Colonic mucosa (tissue), 4 donors: ENCODE results near the gene SLC13A5. TPM values are rescaled to one million over a fixed set of nuclear protein-coding genes. Genes with fewer than 3 reads are reported as not detected.

Source experiments
- DNase-seq: peaks from one replicate; pipeline ENCODE4 v3.0.0-alpha.2; 2020
- H3K27ac ChIP-seq: fragments of 200-600 bp; one replicate; pipeline ENCODE4 v1.8.0; 2021
- H3K27me3 ChIP-seq: fragments of 200-600 bp; one replicate; pipeline ENCODE4 v1.8.0; 2021
- H3K36me3 ChIP-seq: fragments of 200-600 bp; one replicate; pipeline ENCODE4 v1.8.0; 2021
- H3K4me1 ChIP-seq: fragments of 200-600 bp; one replicate; pipeline ENCODE4 v1.8.0; 2021; ENCODE audit warnings: mild to moderate bottlenecking
- H3K4me3 ChIP-seq: fragments of 200-600 bp; one replicate; pipeline ENCODE4 v1.8.0; 2021
- H3K9ac ChIP-seq, 2 donors: one replicate each; pipeline ENCODE4 v1.7.0; 2013; ENCODE audit warnings: control low read depth in 2 of 2, low read depth in 2 of 2, low read length in 2 of 2
- H3K9me3 ChIP-seq: fragments of 200-600 bp; one replicate; pipeline ENCODE4 v1.8.0; 2021
- intact Hi-C: fragments of 100-400 bp; cut with DNase I; formaldehyde crosslinking; loops from one replicate; pipeline ENCODE4 v1.14.1; 2022
- total RNA-seq, 2 donors: library from RNA; stranded (reverse); fragmentation: NEBNext Ultra II Directional in 1 of 2; extraction: Animal tissue kit (Norgen Biotek cat#: 25700) in 1 of 2; gene quantifications; one replicate each; pipeline ENCODE4 v1.2.1, GENCODE V29; 2021
- TF ChIP-seq, protein P1 (sequence below): fragments of 200-600 bp; IDR thresholded peaks from one replicate; pipeline ENCODE4 v1.8.0; 2022; ENCODE audit warnings: antibody characterized with exemption, mild to moderate bottlenecking
- donor health status: healthy.
- donor health status: DM: no; HTN: no; CAD: no.
- donor health status: DM: no; HTN: no; CAD: no.

The SLC13A5 gene
- total RNA-seq, 2 donors from 2014 or later = 0.62 TPM; not detected in 1

DNA sequence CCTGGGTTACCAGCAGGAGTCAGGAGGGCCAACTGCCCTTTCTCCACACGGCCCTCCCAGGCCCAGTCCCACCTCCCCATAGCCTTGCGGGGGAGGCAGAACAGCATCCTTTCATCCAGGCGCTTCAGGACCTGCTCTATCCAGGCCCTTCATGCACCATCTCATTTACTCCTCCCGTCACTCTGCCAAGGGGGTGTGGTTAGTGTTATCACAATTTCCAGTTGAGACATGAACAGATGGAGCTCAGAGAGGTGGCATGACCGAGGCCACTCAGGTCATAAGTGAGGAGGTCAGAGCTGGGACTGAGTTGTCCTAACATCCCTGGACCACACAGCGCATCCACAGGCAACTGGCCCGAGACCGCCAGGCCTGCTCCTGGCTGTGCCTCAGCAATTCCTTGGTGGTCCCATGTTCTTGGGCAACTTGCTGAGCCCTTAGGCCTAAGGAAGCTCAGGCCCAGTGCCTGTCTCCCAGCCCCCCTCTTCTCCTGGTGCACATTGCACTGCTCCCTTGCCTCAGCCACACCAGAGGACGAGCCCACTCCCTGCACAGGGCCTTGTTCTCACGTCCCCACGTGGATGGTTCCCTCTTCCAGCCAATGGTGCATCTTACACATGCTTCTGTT is 37.9 kb downstream of the SLC13A5 start:
- TF ChIP-seq, protein P1, sequence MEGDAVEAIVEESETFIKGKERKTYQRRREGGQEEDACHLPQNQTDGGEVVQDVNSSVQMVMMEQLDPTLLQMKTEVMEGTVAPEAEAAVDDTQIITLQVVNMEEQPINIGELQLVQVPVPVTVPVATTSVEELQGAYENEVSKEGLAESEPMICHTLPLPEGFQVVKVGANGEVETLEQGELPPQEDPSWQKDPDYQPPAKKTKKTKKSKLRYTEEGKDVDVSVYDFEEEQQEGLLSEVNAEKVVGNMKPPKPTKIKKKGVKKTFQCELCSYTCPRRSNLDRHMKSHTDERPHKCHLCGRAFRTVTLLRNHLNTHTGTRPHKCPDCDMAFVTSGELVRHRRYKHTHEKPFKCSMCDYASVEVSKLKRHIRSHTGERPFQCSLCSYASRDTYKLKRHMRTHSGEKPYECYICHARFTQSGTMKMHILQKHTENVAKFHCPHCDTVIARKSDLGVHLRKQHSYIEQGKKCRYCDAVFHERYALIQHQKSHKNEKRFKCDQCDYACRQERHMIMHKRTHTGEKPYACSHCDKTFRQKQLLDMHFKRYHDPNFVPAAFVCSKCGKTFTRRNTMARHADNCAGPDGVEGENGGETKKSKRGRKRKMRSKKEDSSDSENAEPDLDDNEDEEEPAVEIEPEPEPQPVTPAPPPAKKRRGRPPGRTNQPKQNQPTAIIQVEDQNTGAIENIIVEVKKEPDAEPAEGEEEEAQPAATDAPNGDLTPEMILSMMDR = no peak
- intact Hi-C loops = no loop called here

DNA sequence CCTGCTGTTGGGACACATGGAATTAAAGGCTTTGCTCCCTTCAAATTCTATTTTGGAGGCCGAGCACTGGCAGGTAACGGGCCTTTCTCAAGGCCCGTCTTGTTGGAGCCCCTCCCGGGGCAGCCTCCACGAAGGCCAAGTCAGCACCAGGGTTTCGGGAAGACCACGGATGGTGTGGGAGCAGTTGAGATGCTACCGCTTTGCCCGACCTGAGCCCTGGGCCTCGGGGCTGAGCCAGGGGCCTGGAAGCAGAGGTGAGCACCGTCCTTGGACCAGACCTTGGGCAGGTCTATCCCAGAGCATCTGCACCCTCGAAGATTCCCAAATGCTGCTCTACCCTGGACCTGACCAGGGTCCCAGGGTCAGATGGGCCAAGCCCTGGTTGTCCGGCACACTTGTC is 38.6 kb downstream of the SLC13A5 start:
- no peaks in the 10 kb centered on the region for H3K9me3 ChIP-seq
- no peaks in the 10 kb centered on the region for H3K36me3 ChIP-seq
- no peaks in the 10 kb centered on the region for H3K4me1 ChIP-seq
- no peak overlapping the region for H3K27ac ChIP-seq
- H3K4me3 ChIP-seq = no peak overlapping the region
- H3K9ac ChIP-seq = no peak overlapping the region
- H3K27me3 ChIP-seq = no peaks in the 10 kb centered on the region
- TF ChIP-seq, protein P1 = no peak
- no peak for DNase-seq
- intact Hi-C loops = no loop called here

More for the DNA sequence above, 37.9 kb downstream of the SLC13A5 start:
- no peak for DNase-seq
- Histone ChIP-seq H3K27me3 (no peaks in the 10 kb centered on the region), H3K36me3 (no peaks in the 10 kb centered on the region), H3K4me3 (no peak overlapping the region), H3K4me1 (no peaks in the 10 kb centered on the region), H3K9ac (no peak overlapping the region), H3K9me3 (no peaks in the 10 kb centered on the region), H3K27ac (no peak overlapping the region)

DNA sequence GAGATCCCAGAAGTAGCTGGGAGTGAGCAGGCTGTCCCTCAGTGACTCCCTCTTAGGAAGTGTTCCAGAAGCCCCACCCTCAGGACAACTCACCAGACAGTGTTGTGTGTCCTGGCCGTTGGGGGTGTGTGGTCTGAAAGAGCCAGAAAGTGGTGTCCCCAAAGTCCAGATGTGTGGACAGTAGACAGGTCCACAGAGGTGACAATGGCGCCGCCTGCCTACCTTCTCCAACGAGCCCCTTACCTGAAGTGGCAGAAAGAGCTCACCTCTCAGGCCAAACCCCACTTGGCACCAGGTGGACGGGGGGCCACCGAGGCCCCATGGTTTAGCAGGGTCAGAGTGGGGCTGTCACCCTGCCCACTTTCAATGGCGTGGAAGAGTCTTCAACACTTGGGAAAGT is 41.7 kb downstream of the SLC13A5 start:
- Histone ChIP-seq H3K4me3 (no peak overlapping the region), H3K9me3 (no peaks in the 10 kb centered on the region), H3K36me3 (no peaks in the 10 kb centered on the region), H3K4me1 (no peaks in the 10 kb centered on the region), H3K27ac (no peak overlapping the region), H3K27me3 (no peaks in the 10 kb centered on the region), H3K9ac (no peak overlapping the region)
- TF ChIP-seq, protein P1 = no peak
- intact Hi-C loops = no loop called here
- DNase-seq = no peak

DNA sequence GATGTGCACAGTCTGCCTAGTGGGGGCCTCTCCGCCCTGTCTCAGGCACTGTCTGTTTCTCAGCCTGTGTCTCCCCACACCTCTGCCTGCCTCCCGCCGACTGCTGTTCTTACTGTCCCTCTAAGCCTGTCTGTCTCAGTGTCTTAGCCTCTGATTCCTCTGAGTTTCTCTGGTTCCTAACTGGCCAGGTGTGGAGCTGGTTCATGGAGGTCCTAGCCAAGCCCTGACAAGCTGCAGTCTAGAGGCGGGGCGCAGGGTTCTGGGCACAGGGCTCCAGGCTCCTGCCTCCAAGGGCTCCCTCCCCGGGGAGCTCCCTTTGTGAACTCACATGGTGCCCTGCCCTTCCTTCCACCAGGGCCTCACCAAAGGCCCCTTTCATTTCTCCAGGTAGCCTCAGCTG is 42.2 kb downstream of the SLC13A5 start:
- no peak for DNase-seq
- Histone ChIP-seq H3K27ac (no peak overlapping the region), H3K36me3 (no peaks in the 10 kb centered on the region)

DNA sequence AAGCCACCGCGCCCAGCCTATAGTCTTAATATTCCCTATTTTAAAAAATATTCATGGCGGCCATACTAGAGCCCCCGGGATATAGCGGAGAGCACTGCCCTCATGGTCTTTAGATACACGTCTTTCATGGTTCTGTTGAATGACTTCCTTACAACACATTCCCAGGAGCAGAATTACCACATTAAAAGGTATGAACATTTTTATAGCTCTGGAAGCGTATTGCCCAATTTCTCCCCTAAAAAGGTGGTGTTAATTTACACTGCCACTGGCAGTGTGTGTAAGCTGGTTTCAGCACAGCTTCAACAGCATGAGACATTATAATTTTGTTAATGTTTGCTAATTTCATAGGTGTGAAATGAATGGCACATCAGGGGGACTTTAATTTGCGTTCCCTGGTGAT is 42.6 kb downstream of the SLC13A5 start:
- H3K27ac ChIP-seq = no peak overlapping the region
- no peak overlapping the region for H3K4me3 ChIP-seq
- intact Hi-C loops = no loop called here
- no peaks in the 10 kb centered on the region for H3K36me3 ChIP-seq
- TF ChIP-seq, protein P1 = no peak
- H3K9me3 ChIP-seq = no peaks in the 10 kb centered on the region
- no peaks in the 10 kb centered on the region for H3K27me3 ChIP-seq
- no peak overlapping the region for H3K9ac ChIP-seq
- no peak for DNase-seq
- H3K4me1 ChIP-seq = no peaks in the 10 kb centered on the region

More for the DNA sequence above, 42.2 kb downstream of the SLC13A5 start:
- no peaks in the 10 kb centered on the region for H3K9me3 ChIP-seq
- no peak overlapping the region for H3K9ac ChIP-seq
- TF ChIP-seq, protein P1 = no peak
- intact Hi-C loops = no loop called here
- H3K27me3 ChIP-seq = no peaks in the 10 kb centered on the region
- no peak overlapping the region for H3K4me3 ChIP-seq
- no peaks in the 10 kb centered on the region for H3K4me1 ChIP-seq
